B cell (primary cell): ENCODE data around the gene EGR2.

Experiments used
- CTCF ChIP-seq: fragments of 200-600 bp; IDR thresholded peaks from one replicate; pipeline ENCODE4 v1.8.0; 2022; ENCODE audit warnings: antibody characterized with exemption, mild to moderate bottlenecking
- EZH2 ChIP-seq: IDR thresholded peaks from 2 replicates; pipeline ENCODE4 v1.6.1; 2012; ENCODE audit warnings: borderline replicate concordance, low read depth, mild to moderate bottlenecking, moderate library complexity, low read length; ENCODE audit not compliant: insufficient read depth, poor library complexity, severe bottlenecking

- TF ChIP-seq CTCF (no peak), EZH2 (no peak)
Measured at GRCh38 chr10:62816076-62816330, 163 bp downstream of the EGR2 start.
